HPDE6-E6E7 (cell line): ENCODE data around the gene KICS2.
A peak's percentile ranks its signal among the peaks of the same experiment; 100 is the strongest.
"Not testable (repeated sequence)": the region's sequence is repeated elsewhere in the genome, so short reads cannot be mapped to it uniquely, and the experiment has no call there.

ENCODE experiments used
- DNase-seq: peaks from one replicate; pipeline ENCODE4 v3.0.0; 2011; ENCODE audit warnings: missing footprints; ENCODE audit errors: extremely low spot score

Gene KICS2

DNA sequence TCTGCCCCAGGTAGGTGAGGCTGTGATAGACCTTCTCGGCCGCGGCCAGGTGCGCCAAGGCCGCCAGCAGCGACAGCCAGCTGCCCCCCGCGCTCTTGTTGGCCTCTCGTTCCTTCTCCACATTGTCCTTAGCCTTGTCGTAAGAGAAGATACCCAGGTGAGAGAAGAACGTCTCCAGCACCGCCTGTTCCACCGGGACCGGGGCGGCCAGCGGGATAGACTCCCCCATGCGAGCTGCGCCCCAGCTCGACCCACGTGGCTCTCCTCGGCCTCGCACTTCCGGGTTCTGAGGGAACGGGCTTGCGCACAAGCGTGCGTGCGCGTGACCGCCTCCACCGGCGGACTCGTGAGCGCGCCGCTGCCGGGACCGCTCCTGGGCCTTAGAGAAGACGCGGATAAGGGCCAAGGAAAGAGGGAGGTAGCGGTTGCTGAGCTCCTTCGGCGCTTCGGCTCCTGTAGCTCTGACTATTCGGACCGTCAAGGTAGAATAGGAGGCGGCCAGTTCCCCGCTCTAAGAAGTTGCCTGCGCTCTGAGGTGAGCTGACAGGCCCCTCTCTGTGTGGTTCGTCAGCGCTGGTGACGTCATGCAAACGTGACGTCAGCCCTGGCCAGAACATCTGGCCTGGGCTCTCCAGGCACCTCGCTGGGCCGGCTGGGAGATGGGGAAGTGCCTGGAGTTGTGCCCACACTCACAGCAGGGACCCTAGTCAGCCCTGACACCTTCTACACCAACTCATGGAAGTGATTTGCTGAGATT, at the start of gene KICS2:
TSS of gene KICS2 (minus strand) at position 288 of the 757 bp plus-strand sequence. CDS start at position 229, 59 bp downstream.
- DNase-seq, result peak; percentile 90

DNA sequence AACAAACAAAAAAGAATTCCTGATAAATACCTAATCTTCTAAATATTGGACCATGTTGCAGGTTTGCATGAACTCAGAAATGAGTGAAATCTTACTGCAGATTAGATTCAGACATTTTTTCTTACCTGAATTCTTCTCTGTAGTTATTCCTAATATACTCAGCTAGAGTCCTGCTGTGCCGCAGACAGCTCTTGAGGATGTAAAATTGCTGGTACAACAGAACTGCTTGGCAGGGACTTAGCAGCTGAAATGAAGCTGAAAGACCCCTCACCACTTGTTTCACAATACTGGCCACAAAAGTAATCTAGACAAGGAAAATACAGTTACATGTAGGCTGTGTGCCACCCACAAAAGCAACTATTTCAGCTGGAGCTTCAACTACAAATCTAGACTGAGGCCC, 48.3 kb upstream of the KICS2 start:
- no peak for DNase-seq

DNA sequence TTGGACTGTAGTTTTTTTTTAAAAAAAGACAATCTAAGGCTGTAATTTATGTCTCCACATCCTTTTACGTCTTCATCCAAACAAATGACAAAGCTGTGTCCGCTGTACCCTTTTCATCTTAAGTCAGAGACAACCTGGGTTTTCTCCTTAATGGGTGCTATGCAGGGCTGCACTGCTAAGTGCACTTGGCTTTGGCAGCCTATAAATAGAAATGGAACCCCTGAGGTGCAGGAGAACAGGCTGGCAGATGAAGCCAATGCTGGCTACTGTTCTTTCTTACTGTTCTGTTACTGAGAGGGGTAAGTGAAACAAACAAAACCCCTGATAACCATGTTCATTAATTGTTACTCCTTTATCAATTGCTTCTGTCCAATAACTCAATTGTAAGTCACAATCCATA, 47.1 kb upstream of the KICS2 start:
- DNase-seq, result no peak

DNA sequence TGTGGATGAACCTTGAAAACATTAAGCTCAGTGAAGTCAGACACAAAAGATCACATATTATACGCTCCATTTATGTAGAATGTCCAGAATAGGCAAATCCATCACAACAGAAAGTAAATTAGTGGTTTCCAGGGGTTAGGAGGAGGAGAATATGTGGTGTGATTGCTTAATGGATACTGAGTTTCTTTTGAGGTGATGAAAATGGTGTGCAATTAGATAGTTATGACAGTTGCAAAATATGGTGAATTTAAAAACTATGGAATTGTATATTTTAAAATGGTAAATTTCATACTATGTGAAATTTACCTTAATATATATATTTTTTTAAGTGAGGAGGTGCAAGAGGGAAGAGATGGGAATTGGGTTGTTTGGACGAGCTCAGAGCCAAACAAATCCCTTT, 46.3 kb upstream of the KICS2 start:
- DNase-seq, result no peak

DNA sequence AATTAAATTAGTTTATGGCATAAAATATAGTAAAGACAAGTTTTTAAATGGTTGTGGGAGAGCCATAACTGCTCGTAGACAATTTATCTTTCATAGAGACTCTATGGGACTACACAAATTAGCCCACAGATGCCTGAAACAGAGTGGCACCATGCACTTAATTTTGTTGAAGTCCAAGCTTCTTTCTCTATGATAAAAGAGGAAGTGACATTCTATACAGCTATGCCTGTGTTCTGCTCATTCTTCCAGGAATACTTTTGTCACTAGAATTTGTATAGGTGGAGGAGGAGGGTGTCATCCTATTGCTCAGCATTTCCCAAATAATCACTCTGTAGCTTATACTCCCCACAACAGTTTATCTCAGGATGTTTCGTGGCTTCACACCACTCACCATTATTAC, 43.7 kb upstream of the KICS2 start:
- no peak for DNase-seq

DNA sequence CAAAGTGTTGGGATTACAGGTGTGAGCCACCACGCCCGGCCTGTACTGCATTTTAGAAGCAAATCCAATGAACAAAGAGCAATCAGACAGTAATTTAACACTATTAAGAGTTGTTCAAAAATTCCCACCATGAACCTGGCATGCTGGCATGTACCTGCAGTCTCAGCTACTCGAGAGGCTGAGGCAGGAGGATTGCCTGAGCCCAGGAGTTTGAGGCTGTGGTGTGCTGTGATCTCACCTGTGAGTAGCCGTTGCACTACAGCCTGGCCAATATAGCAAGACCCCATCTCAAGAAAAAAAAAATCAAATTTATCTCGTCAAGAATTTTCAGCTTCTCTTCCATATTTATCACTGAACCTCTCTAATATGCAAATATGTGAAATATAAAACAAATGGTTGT, 39.7 kb upstream of the KICS2 start:
- DNase-seq, result no peak

DNA sequence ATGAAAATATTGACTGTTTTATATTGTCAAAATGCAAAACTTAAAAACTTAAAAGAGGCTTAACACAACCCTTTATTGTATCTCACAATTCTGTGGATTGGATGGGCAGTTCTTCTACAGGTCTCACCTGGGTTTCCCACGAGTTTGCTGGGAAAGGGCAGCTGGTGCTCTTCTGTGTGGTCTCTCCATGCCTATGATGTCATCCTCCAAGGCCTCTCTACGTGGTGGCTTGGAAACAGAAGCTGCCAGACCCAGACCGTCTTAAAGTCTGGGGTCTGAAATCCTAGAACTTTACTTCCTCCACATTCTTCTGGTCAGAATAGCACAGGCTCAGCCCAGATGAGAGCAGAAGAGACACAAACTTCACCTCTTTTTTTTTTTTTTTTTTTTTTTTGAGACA, 36.5 kb upstream of the KICS2 start:
- no peak for DNase-seq

DNA sequence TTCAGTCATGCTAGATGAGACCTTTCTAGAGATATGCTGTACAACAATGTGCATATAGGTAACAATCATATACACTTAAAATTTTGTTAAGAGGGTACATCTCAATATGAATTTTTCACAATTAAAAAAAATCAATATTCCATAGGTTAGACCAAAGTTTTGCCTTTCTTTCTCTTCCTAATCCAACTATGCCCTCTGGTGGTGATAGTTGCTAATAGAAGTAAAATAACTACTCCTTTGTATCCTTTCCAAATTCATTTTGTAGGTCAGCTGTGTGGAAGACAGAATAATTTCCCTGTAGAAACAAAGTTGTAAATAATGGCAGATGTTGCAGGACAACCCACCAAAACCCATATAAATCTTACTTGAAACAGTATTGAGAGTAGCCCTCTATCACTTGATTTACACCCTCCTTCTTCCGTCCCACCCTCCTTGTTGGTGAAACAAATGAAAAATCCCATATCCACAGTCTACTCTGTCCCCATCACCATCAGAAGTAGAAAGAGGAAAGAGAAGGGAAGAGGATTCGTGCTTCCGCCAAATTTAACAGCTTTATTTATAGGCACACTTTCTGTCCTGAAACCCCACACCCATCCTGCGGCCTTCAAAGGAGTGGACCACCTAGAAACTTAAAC, 34.2 kb upstream of the KICS2 start:
- no peak for DNase-seq

DNA sequence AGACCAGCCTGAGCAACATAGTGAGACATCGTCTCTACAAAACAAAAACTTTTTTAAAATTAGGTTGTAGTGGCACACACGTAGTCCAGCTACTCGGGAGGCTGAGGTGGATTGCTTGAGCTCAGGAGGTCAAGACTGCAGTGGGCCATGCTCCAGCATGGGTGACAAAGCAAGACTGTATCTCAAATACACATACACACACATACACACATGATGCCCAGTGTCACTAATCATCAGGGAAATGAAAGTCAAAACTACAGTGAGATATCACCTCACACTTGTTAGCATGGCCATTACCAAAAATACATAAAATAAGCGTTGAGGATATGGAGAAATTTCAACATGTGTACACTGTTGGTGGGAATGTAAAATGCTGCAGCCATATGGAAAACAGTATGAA, 33.2 kb upstream of the KICS2 start:
- DNase-seq, result no peak

DNA sequence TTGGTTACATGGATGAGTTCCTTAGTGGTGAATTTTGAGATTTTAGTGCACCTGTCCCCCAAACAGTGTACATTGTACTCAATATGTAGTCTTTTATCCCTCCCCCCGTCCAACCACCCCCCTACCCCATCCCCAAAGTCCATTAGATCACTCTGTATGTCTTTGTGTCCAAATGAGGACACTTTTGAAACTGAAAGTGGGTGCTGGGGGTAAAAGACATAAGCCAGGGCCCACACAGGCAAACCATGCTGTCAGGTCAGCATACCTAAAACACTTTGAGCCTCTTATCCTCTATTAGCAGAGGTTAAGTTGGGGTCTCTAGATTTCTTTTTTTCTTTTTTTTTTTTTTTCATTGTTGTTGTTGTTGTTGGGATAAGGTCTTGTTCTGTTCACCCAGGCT, 31.3 kb upstream of the KICS2 start:
- no peak for DNase-seq

DNA sequence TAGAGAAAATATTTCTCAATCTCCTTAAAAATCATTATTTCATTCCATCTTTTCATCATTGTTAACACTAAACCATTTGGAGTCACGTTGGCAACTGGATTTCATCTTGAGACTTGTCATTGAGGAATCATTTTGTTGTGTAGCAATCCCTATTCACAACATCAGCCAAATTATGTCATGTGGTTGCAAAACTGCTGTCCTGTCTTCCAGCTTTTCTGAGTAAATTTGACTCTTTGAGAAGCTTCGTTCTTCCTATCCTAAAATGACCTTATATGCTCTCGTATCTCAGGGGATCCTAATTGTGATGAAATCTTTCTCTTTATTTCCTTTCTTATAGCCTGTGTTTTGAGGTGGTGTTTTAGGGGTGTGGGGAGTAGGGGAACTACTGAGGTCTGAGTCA, 30.6 kb upstream of the KICS2 start:
- DNase-seq, result no peak

DNA sequence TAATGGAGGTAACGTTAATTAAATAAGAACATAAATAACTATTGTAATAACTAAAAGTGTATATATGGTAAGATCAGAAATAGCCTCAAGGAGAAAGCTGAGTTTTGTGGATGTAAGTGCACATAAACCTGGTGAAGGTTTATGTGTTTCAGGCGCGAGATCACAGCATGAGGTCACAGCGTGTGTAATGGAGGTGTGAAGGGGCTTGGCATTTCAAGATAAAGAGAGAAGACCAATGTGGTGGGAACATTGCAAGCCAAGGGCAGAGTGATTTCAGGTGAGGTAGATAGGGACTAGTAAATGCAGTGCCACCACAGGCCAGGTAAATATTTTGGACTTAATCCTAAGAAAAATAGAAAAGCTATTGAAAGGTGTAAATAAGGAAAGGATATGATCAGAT, 21.7 kb upstream of the KICS2 start:
- no peak for DNase-seq

DNA sequence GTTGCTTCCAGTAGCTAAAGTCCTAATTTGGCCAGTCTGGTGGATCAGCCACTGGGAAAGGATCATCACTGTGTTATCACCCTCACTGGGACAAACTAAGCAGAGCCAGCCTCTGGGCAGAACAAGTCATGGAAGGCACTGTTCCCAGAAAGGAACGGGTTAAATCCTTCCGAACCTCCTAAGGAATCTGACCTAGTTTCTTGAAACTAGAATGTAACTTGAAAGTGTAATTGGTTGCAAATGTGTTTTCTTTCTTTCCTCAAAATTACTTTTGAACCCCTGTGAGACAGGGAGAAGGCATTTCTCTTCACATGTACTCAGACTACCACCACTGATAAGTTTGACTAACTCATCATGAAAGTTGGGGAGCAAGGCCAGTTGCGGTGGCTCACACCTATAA, 18.7 kb upstream of the KICS2 start:
- no peak for DNase-seq

DNA sequence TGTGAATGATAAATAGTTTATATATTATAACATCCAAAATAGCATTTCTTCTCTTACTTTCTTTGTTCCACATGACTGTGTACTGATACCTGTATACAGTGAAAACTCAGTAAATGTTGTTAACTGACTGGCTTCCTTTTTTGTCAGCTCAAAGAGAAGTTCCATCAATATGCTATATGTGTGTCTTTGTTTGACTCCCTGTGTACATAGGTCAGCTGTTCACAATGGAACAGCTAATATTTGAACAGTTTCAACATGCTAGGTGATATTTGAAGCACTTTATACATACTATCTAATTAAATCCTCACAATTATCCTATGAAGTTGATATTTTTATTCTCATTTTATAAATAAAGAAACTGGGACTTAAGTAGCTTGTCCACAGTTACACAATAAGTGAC, 15.3 kb upstream of the KICS2 start:
- no peak for DNase-seq

DNA sequence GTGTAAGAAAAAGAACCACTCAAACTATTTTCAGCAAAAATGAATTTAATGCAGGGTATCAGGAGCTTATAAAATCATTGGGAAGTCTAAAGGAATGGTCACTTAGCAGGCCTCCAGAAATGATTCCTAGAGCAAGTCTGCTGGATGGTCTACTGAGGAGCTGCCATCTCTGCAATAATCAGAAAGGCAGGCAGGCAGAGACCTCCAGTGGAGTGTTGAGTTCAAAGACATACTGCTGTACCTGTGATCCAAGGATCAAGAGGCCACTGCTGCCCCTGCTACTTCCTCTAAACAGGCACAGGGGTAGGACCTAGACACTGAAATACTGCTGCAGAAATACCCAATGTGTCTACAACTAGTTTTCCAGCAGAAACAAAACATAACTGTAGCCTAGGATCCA, 14.5 kb upstream of the KICS2 start:
- peak; percentile 10 for DNase-seq

DNA sequence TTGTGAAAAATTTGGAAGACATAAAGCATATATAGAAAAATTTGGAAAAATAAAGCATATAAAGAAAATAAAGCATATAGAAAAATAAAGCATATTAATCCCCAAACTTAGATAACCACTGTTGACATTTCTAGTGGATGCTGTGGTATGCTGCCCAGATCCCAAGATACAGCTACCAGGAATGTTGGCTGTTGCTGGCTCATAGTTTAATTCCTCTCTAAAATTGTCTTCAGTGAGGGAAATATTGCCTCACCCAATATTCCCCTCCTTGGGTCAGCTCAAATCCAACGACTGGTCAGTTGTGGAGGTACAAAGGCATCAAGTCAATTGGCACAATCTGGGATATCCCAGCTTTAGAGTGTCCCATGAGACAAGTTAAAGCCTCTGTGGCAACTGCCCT, 10.1 kb upstream of the KICS2 start:
- DNase-seq, result no peak

DNA sequence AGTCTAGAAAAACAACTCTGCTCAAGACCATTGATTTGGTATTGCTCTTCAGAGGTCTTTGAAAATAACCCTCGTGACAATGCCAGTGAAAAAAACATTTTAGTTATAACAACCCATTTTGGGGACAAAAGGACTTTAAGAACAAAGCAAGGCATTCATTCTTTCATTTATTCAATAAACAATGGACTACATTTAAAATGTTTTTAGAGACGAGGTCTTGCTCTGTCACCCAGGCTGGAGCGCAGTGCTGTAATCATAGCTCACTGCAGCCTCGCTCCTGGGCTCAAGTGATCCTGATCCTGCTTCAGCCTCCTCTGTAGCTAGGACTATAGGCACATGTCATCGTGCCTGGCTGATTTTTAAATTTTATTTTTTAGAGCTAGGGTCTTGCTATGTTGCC, 7.7 kb upstream of the KICS2 start:
- DNase-seq, result no peak

DNA sequence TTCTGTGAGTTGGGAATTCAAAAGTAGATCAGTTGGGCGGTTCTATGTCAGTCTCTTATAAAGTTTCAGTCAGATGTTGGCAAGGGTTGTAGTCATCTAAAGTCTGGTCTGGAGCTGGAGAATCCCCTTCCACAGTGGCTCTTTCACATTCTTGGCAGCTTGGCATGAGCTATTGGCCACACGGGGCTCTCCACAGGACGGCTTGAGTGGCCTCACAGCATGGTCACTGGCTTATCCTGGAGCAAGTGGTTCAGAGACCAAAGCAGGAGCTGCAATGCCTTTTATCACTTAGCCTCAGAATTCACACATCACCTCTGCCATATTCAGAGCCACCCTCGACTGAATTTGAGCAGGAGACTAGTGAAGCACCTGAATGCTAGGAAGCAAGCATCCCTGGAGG, 7.1 kb upstream of the KICS2 start:
- no peak for DNase-seq

DNA sequence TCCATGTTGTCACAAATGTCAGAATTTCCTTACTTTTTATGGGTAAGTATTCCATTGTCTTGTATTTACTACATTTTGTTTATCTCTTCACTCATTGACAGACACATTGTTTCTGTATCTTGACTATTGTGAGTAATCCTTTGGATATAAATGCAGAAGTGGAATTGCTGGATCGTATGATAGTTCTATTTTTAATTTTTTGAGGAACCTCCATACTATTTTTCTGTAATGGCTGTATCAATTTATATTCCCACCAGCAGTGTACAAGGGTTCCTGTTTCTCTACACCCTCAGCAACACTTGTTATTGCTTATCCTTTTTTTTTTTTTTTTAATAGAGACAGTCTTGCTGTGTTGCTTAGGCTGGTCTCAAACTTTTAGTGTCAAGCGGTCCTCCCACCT, 3.5 kb upstream of the KICS2 start:
- DNase-seq, result no peak

DNA sequence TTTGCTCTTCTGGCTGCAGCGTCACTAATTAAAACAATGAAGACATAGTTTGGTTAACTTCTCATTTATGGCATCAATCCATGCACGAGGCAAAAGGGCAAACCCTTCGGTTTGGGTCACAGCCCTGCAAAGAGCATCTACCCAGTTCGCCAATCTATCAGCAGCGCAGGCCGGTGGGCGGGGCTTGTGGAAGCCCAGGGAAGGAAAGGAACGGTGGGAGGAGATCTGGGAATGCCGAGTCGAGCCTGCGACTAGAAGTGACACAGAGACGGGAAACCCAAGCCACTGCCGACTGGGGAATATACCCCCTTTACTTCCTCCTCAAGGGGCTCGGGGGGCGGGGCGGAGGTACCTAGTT, 466 bp downstream of the KICS2 start:
- DNase-seq, result peak; percentile 66

DNA sequence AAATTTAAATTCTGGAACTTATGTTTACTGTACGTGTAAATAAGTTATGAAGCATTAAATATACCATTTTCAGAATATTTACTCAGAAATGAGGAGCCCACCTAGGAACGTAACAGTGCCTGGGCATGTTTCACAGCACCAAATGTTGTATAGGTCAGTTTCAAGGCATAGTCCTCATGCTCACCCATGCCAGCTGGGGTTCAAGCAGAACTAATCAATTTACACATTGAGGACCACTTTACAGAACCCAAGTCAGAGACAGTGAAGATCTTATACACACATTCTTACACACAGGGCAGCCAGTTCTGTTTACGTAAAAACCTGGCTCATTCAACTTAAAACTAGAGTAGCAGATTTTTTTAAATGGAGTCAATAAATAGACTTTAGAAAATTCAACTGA, 2.0 kb downstream of the KICS2 start:
- no peak for DNase-seq

DNA sequence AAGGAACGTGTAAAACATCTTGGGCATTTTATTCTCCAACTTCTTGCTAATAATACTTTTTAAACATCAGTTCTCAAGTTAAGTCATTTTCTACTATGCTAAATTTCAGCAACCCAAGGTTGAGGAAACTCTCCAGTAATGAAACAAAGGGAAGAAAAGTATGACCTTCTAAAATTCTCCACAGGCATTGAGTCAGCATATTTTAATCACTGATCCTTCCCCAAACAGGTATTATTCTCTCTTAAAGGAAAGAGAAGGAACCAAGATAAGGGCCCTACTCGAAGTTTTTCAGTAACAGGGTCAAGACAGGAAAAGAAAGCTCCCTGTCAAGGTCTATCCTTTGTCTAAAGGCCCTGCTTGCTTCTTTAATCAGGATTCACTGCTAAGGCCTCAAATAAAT, 3.0 kb downstream of the KICS2 start:
- no peak for DNase-seq

DNA sequence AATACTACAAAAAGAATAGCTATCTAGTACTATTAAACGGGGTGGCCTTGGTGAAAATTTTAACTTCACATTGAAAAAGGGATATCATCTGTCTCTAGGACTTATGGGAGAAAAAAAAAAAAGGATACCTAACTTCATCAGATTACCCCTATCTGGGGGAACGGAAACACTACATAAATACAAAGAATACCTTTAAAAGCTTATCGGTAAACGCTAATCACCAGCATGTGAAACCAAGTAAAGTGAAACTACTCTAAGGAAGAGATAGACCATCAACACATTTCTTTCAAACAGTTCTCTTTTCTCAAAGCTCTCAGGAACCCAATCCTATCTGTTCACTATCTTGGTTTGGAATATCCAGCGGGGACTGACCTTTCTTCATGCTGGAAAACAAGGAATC, 3.5 kb downstream of the KICS2 start:
- no peak for DNase-seq

DNA sequence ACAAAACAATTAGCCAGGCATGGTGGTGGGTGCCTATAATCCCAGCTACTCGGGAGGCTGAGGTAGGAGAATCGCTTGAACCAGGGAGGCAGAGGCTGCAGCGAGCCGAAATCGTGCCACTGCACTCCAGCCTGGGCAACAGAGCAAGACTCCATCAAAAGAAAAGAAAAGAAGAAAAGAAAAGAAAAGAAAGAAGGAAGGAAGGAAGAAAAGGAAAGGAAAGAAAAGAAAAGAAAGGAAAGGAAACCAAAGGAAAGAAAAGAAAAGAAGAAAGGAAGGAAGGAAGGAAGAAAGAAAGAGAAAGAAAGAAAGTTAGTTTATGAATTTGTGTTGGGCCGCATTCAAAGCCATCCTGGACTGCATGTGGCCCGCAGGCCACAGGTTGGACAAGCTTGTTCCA, 4.5 kb downstream of the KICS2 start:
- DNase-seq, result not testable (repeated sequence)
